Smooth muscle cell (in vitro differentiated cells): ENCODE results near the gene PBX1. TPM values are rescaled to one million over a fixed set of nuclear protein-coding genes. Genes with fewer than 3 reads are reported as not detected.

Experiments
- DNase-seq: peaks from one replicate; lab custom pipeline; 2025; ENCODE audit not compliant: unreplicated experiment; lab: John Stamatoyannopoulos, UW
- H2AFZ ChIP-seq: fragments of 200-600 bp; sonication (generic); 2 replicates; pipeline ENCODE4 v1.6.0; 2016; ENCODE audit warnings: antibody characterized with exemption, low read depth, mild to moderate bottlenecking
- H3F3A ChIP-seq: fragments of 200-600 bp; sonication (generic); 2 replicates; pipeline ENCODE4 v1.6.0; 2017; ENCODE audit warnings: antibody characterized with exemption, low read depth
- H3K27ac ChIP-seq: fragments of 200-600 bp; sonication (generic); 2 replicates; pipeline ENCODE4 v1.5.1; 2016; ENCODE audit warnings: low read depth, mild to moderate bottlenecking
- H3K27me3 ChIP-seq: fragments of 200-600 bp; sonication (generic); 2 replicates; pipeline ENCODE4 v1.6.1; 2016; ENCODE audit warnings: low read depth, mild to moderate bottlenecking
- H3K36me3 ChIP-seq: fragments of 200-600 bp; sonication (generic); 2 replicates; pipeline ENCODE4 v1.5.1; 2016; ENCODE audit warnings: low read depth
- H3K4me1 ChIP-seq: fragments of 200-600 bp; sonication (generic); 2 replicates; pipeline ENCODE4 v1.5.1; 2016; ENCODE audit warnings: low read depth
- H3K4me2 ChIP-seq: fragments of 200-600 bp; sonication (generic); 2 replicates; pipeline ENCODE4 v1.6.0; 2016; ENCODE audit warnings: mild to moderate bottlenecking
- H3K4me3 ChIP-seq: fragments of 200-600 bp; sonication (generic); 2 replicates; pipeline ENCODE4 v1.5.1; 2016; ENCODE audit warnings: mild to moderate bottlenecking
- H3K79me2 ChIP-seq: fragments of 200-600 bp; sonication (generic); 2 replicates; pipeline ENCODE4 v1.6.0; 2016; ENCODE audit warnings: low read depth, mild to moderate bottlenecking
- H3K9ac ChIP-seq: fragments of 200-600 bp; sonication (generic); 2 replicates; pipeline ENCODE4 v1.6.0; 2016; ENCODE audit warnings: low read depth
- H3K9me3 ChIP-seq: fragments of 200-600 bp; sonication (generic); replicated peaks from 2 replicates; pipeline ENCODE4 v1.5.1; 2016; ENCODE audit warnings: low read depth
- H4K20me1 ChIP-seq: fragments of 200-600 bp; sonication (generic); 2 replicates; pipeline ENCODE4 v1.6.0; 2016; ENCODE audit warnings: low read depth
- WGBS: methylation state at CpG from one replicate; pipeline ENCODE4 v1.1.7; 2016; ENCODE audit warnings: low lambda C conversion rate; 5-methylcytosine and 5-hydroxymethylcytosine counted together
- polyA plus RNA-seq: library from polyadenylated mRNA; unstranded; fragments of >200 nt; fragmentation: Nextera tagmentation; extraction: Ambion mirVana; gene quantifications from 2 replicates; pipeline ENCODE4 v1.2.1, GENCODE V29; 2016
- total RNA-seq: library from RNA; depleted of rRNA; stranded (reverse); fragments of >200 nt; gene quantifications from 2 replicates; pipeline ENCODE4 v1.2.3, GENCODE V29; 2014
- TF ChIP-seq, protein P1 (sequence below): fragments of 200-600 bp; sonication (generic); IDR thresholded peaks from 2 replicates; pipeline ENCODE4 v1.5.1; 2017; ENCODE audit warnings: borderline replicate concordance, mild to moderate bottlenecking, antibody characterized with exemption; ENCODE audit not compliant: insufficient read depth, poor library complexity, severe bottlenecking

The PBX1 gene
- total and polyA plus RNA-seq, 2 experiments from 2014 or later: 8.1 to 70.8 TPM

DNA sequence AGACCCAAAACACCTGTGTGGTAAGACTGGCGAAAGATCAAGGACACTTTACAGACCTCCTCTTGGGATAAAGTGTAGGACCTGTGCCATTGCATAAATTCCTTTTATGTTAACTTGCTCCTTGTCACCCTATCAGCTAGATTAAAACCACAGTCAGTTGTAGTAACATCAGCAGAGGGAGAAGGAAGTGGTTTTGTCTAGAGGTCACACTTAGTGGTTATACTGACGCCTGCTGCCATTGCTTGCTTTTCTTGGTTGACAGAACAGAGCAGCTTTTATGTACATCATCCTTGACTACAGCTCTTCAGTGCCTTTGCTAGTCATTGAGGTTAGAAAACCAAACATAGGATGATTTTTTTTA lies 101.4 kb downstream of the PBX1 start:
- Histone ChIP-seq H3K4me1 (peaks cover 6% of the 10 kb centered on the region), H3K27me3 (no peaks in the 10 kb centered on the region), H3K36me3 (no peaks in the 10 kb centered on the region), H3K4me2 (peak overlapping the region; percentile 14), H3K4me3 (no peak overlapping the region), H3K9ac (no peak overlapping the region), H3F3A (no peaks in the 10 kb centered on the region), H2AFZ (no peak overlapping the region), H3K9me3 (no peaks in the 10 kb centered on the region), H4K20me1 (peaks cover 45% of the 10 kb centered on the region), H3K27ac (peak overlapping the region; percentile 58), H3K79me2 (peaks cover 55% of the 10 kb centered on the region)
- no peak for DNase-seq
- 55% methylated on average over 2 of the region's 2 CpGs for WGBS
- TF ChIP-seq, protein P1, sequence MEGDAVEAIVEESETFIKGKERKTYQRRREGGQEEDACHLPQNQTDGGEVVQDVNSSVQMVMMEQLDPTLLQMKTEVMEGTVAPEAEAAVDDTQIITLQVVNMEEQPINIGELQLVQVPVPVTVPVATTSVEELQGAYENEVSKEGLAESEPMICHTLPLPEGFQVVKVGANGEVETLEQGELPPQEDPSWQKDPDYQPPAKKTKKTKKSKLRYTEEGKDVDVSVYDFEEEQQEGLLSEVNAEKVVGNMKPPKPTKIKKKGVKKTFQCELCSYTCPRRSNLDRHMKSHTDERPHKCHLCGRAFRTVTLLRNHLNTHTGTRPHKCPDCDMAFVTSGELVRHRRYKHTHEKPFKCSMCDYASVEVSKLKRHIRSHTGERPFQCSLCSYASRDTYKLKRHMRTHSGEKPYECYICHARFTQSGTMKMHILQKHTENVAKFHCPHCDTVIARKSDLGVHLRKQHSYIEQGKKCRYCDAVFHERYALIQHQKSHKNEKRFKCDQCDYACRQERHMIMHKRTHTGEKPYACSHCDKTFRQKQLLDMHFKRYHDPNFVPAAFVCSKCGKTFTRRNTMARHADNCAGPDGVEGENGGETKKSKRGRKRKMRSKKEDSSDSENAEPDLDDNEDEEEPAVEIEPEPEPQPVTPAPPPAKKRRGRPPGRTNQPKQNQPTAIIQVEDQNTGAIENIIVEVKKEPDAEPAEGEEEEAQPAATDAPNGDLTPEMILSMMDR: no peak

DNA sequence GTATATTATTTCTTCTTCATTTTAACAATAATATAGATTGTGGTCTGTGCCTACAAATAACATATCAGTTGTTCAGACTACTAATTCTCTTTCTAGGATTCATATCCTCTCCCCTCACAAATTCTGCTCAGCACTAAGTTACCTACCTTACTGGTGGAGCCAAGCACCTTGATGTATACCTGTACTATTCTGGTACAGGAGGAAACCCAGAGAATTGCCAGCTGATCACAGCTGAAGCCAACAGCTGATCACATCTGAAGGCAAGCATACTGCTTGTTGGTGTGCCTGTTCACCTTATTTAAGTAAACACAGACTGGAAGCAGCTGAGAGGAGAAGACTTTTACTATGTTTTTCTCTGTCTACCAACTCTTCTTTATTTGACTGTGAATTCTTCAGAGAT lies 101.8 kb downstream of the PBX1 start:
- peak overlapping the region; percentile 58 for H3K27ac ChIP-seq
- H3K9me3 ChIP-seq: no peaks in the 10 kb centered on the region
- no peaks in the 10 kb centered on the region for H3F3A ChIP-seq
- no peak overlapping the region for H3K4me3 ChIP-seq
- TF ChIP-seq, protein P1: no peak
- no peaks in the 10 kb centered on the region for H3K27me3 ChIP-seq
- H3K9ac ChIP-seq: no peak overlapping the region
- no peak overlapping the region for H3K4me2 ChIP-seq
- H3K36me3 ChIP-seq: no peaks in the 10 kb centered on the region
- H3K4me1 ChIP-seq: peaks cover 6% of the 10 kb centered on the region
- peaks cover 55% of the 10 kb centered on the region for H3K79me2 ChIP-seq
- H2AFZ ChIP-seq: no peak overlapping the region
- DNase-seq: no peak
- H4K20me1 ChIP-seq: peaks cover 45% of the 10 kb centered on the region

GRCh38 chr1:164662462-164662861 lies 103.5 kb downstream of the PBX1 start:
- H3F3A ChIP-seq: no peaks in the 10 kb centered on the region
- H3K4me1 ChIP-seq: peaks cover 6% of the 10 kb centered on the region
- WGBS: 87% methylated on average over 5 of the region's 5 CpGs
- no peak overlapping the region for H3K4me2 ChIP-seq
- H4K20me1 ChIP-seq: peaks cover 41% of the 10 kb centered on the region
- peaks cover 53% of the 10 kb centered on the region for H3K79me2 ChIP-seq
- H3K36me3 ChIP-seq: no peaks in the 10 kb centered on the region
- no peaks in the 10 kb centered on the region for H3K9me3 ChIP-seq
- no peak overlapping the region for H3K4me3 ChIP-seq
- TF ChIP-seq, protein P1: no peak
- H3K9ac ChIP-seq: no peak overlapping the region
- no peak for DNase-seq
- no peaks in the 10 kb centered on the region for H3K27me3 ChIP-seq
- H2AFZ ChIP-seq: no peak overlapping the region
- H3K27ac ChIP-seq: no peak overlapping the region

DNA sequence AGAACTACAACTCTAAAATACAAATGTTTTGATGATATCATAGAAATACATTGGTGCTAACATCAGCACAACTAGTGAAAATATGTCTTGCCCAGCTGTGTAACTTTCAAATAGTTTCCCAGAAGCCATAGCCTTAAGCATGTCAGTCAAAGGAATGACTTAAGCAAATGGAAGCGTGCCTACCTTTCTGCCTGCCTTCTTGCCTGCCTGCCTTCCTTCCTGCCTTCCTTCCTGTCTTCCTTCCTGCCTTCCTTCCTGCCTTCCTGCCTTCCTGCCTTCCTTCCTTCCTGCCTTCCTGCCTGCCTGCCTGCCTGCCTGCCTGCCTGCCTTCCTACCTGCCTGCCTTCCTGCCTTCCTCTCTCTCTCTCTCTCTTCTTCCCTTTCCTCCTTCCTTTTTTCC lies 104.0 kb downstream of the PBX1 start:
- no peak for DNase-seq
- peaks cover 56% of the 10 kb centered on the region for H3K79me2 ChIP-seq
- no peak overlapping the region for H3K4me2 ChIP-seq
- WGBS: 75% methylated on average over 1 of the region's 1 CpG
- H3K36me3 ChIP-seq: no peaks in the 10 kb centered on the region
- H3K27me3 ChIP-seq: no peaks in the 10 kb centered on the region
- no peak overlapping the region for H3K27ac ChIP-seq
- H3K4me1 ChIP-seq: peaks cover 6% of the 10 kb centered on the region
- no peaks in the 10 kb centered on the region for H3F3A ChIP-seq
- H3K9ac ChIP-seq: no peak overlapping the region
- H4K20me1 ChIP-seq: peaks cover 37% of the 10 kb centered on the region
- H3K4me3 ChIP-seq: no peak overlapping the region
- no peak overlapping the region for H2AFZ ChIP-seq
- TF ChIP-seq, protein P1: no peak
- no peaks in the 10 kb centered on the region for H3K9me3 ChIP-seq
